GM19025 (cell line): ENCODE results near the gene BMP2.

Source experiments
- ATAC-seq: cut with Tn5 transposase; IDR thresholded peaks from one replicate; pipeline ENCODE4 v1.9.1; 2021; ENCODE audit warnings: mild to moderate bottlenecking, low read depth, moderate library complexity; ENCODE audit not compliant: unreplicated experiment

Gene BMP2

DNA sequence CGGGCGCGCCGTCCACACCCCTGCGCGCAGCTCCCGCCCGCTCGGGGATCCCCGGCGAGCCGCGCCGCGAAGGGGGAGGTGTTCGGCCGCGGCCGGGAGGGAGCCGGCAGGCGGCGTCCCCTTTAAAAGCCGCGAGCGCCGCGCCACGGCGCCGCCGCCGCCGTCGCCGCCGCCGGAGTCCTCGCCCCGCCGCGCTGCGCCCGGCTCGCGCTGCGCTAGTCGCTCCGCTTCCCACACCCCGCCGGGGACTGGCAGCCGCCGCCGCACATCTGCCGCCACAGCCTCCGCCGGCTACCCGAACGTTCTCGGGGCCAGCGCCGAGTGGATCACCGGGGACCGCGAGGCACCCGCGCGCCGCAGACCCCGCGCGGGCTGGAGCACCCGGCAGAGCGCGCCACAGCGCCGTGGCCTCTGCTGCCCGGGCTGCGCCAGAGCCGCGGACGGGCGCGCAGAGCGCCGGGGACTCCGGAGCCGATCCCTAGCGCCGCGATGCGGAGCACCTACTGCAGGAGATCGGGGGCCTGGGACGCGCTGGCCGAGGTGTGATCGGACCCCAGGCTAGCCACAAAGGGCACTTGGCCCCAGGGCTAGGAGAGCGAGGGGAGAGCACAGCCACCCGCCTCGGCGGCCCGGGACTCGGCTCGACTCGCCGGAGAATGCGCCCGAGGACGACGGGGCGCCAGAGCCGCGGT lies at the start of gene BMP2:
BMP2 (plus strand) TSS at position 151 of the 692 bp plus-strand sequence. CDS start 2,441 bp downstream, outside the sequence.
- peak; percentile 79 for ATAC-seq

GRCh38 chr20:6718662-6719368 lies 48.7 kb upstream of the BMP2 start:
- no peak for ATAC-seq

DNA sequence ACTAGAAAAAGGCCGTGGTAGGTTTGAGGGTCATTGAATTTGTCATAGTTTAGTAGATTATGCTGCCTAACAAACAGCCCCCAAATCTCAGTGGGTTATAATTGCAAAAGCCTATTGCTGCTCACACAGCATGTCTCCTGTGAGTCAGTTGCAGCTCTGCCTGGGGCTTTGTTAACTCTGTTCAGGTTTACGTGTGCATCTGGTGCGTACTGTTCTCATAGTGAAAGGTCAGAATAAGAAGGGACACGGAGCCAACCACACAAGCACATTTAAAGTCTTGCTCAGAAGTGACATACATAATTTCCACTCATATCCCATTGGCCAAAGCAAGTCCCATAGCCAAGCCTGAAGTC lies 48.1 kb upstream of the BMP2 start:
- ATAC-seq: no peak

GRCh38 chr20:6726761-6727160 lies 40.7 kb upstream of the BMP2 start:
- ATAC-seq: no peak

DNA sequence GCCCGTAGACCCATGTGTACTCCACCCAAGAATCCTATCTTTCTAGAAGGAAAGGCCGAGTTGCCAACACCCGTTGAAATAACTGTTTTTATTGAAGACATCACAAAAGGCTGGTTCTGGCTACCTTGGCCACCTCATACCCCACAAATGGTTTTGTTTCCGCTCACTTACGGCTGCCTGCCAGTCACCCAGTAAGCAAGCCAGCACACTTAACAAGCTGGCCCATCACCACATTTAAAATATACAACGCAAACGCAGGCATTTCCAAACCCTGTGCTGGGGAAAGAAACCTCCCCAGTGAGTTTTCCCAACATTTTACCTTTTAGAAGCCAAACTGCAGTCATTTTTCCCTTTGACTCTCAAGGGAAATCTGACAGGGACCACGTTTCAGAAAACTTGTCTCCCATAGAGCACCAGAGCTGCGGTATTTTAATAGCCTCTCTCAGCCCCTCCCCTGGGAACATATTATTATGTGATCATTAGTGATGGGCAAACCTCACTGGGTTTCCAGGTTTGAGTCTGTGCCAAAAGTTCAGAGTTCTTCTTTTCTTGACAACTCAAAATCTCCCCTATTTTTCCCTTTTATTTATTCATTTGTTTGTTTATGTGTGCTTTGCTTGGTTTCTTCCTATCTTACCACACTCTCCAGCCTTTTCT lies 36.7 kb upstream of the BMP2 start:
- no peak for ATAC-seq

- ATAC-seq: no peak
Observed at GRCh38 chr20:6732001-6732447, 35.5 kb upstream of the BMP2 start.

DNA sequence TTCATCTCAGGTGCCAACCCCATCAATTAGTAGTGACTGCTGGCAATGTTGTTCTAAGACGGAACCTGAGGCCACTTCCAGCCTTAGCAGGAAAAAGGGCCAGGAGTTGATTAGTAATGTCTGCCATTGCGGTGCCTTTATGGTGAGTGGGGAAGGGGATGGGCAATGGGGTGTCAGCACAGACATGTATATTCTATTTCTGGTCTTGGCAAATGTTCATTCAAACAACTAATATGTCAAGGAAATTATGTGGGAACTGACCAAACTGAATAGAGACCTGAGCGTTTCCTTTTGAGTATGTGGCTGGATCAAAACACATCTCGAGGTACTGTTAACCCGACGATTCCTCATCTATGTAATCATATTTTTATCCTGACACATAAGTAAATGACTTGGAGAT lies 34.6 kb upstream of the BMP2 start:
- ATAC-seq: no peak

DNA sequence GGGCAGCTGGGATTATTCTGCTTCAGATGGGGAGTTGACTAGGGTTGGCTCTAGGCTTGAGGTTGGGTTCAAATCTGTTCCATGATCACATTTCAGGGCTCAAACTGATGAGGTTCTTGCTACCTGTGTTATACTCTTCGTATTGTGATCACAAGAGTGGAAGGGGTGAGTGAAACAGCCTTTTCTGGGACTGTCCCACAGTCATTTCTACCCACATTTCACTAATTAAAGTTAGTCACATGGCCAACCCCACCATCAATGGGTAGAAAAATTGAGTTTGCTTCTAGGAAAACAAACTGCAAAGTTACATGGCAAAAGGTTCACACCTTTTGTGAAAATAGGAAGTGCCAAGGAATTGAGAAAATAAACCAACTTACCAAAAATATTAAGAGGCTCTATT lies 33.5 kb upstream of the BMP2 start:
- no peak for ATAC-seq

DNA sequence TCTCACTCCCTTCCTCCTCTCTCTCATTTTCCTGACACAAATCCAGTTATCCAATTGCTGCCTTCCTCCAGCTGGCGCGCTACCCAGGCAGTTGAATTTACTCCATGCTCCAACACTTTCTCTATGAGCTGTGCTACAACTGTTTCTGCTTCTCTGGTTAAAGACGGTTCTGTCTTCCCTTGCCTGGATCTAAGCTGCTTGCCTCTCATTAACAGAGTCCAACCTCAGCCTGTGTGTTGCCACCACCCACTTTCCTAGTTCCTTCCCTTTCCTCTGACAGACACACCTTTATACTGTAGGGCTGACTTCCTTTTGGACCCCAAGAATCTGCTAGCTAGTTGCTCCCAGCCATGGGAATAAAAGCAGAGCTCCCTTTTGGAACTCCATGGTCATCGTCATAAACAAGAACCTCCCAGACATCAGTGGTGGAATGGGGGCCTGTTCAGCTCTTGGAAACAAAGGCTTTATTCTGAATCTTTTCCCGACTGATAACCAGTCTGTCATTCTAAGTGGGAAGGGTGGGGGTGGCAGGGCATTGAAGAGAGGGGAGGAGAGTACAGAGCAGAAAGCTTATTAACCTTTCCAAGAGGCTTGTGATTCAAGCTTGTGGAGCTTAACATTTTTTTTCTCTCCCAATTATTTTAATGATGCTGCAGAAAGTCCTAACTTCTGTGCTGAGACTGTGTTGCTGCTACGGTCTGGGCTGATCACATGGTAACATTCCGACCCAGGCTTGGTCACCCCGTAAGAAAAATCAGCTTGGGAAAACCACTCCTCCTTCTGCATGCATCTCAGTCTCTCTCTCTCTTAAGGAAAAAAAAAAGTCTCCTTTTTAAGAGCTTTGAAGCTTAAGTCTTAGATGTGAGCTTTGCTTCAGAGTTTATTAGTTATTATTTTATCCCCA lies 31.3 kb upstream of the BMP2 start:
- ATAC-seq: no peak

DNA sequence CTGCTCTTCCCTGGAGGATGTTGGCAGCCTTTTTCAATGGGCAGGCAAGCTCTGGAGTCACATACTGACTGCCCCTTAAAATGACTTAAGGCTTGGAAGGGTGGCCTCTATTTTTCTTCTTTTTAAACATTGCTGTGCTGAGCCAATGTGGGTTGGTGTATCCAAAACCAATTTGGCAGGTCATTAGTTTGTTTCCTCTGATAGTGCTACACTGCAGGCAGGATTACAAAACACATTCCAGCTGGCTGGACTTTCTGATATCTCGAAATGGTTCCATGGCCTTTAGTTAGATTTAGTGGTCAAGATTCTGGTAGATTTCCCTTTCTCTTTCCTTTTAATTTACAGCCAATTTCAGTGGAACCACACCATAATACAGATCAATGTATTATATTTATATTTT lies 28.1 kb upstream of the BMP2 start:
- no peak for ATAC-seq

- peak; percentile 68 for ATAC-seq
Observed at GRCh38 chr20:6740096-6740495, 27.4 kb upstream of the BMP2 start.

GRCh38 chr20:6744180-6744579 lies 23.3 kb upstream of the BMP2 start:
- ATAC-seq: no peak

DNA sequence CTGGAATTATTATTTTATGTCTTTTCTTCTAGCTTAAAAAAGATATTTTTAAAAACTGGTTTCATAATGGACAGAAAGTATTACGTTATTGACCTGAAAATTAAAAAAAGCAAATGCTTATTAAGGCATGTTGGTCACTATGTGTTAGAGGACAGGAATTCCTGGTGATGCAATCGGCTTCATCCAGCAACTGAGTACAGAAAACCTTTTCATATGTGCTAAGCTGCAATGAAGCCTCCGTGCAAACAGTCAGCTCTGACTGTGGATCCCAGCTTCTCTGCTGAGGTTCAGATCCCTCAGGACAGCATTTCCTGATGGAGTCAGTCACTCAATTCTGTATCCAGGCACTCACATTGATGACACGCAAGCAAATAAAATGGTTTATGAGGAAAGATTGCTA lies 22.7 kb upstream of the BMP2 start:
- ATAC-seq: no peak

DNA sequence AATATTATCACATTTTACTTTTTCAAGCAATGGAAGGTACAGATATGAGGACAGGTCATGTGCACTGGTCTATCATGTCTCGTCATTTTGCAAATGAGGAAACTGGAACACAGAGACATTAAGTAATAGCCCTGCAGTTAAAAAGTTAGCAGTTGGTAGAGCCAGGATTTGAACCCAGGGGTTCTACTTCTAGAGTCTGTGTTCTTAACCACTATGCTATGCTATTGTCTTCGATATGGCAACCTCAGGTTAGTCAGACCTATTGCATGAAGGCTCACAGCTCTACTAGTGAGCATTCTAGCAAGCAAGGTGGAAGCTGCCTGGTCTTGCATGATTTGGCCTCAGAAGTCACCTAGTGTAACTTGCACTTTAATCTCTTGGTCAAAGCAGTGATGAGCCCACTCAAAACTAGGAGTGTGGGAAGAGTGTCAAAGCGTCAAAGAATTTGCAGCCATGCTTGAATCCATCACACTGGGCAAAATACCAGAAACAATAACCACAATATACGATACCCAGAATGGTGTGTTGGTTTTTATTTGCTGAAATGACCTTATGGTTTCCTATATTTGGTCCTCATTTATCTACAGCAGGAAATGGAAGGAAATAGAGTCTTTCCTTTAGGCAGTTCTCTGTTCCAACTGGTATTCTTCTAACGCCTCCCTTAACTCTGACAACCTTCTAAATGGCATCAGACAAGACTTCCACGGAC lies 20.4 kb upstream of the BMP2 start:
- no peak for ATAC-seq

DNA sequence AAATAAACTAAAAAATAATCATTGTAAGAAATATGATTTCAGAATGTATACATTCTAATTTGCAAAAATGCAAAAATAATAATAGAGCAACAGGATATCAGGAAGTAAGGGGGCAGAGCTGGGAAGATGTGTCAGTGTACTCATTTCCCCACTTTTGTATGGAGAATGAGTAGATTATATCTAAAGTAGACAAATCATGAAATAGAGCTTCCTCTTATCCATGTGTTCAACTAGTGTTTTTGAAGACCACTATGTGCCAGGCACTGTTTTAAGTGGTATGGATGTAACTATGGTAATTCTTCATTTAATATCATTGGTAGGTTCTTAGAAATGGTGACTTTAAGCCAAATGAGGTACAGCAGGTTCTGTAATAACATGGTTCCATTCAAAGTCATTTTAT lies 17.0 kb upstream of the BMP2 start:
- no peak for ATAC-seq

DNA sequence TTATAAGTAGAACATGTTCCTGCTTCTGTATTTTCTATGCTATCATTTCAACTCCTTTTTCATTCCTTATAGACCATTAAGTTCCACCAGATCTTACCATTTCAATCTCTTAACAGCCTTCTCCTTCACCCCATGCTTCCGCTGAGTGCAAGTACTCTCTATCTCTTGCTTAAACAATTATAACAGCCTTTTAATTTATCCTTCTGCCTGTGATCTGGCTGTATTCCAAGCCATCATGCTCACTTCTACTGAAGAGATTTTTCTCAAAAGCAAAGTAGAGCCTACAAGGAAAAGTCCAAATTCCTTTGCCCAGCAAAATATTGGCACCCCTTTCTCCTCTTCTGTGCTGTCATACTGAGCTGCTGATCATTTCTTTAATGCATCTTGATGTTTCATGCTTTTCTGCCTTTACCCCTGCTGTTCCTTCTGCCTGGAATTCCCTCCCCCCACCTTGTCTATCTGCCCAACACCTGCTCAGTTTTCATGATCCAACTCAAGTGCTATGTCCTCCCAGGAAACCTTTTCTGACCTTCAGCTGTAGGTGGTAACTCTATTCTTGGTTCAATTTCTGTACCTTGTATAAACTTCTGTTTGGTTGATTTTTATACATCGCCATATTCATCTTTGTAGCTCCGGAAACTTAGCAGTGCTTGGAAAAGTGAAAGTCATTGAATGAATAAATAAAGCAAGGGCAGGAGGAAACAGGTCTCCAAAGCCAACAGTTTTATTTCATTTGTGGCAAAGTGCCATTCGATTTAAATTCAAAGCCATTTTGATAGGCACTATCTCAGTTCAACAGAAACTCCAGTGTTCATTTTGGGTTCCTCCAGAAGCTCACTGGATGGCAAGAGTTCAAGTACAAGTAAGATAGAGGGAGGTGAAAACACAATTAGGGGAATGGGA lies 10.5 kb upstream of the BMP2 start:
- no peak for ATAC-seq

GRCh38 chr20:6764619-6765018 lies 2.9 kb upstream of the BMP2 start:
- no peak for ATAC-seq

DNA sequence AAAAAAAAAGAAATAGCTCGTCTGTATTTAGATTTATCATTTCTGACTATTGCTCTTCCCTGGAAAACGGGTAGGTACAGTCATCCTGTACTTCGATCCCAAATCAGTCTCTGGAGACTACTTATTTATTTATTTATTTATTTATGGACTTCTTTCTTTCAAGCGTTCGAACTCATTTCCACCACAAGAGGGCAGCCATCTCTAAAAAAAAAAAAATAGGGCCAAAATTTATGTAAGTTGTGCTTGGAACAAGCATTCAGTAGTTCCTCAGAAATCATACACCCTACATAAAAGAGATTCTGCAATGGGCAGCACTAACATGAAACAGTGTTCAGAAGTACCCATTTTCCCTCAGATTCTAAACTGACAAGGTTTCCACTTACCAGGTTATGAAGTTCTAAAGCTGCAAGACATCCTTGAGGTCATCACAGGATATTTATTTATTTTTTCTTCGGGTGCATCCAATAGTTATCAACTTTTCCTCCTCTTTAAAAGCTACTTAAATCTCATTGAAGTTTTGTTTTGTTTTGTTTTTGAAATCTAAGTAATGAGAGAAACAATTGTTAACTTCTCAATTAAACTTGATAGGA lies 1.9 kb upstream of the BMP2 start:
- ATAC-seq: no peak

DNA sequence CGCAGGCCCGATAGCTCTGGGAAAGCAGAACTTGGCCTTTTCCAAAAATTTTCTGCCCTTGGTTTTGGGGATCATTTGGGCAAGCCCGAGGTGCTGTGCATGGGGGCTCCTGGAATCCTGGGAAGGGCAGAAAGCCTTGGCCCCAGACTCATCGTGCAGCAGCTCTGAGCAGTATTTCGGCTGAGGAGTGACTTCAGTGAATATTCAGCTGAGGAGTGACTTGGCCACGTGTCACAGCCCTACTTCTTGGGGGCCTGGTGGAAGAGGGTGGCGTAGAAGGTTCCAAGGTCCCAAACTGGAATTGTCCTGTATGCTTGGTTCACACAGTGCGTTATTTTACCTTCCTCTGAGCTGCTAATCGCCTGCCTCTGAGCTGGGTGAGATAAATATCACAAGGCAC lies 1.1 kb upstream of the BMP2 start:
- no peak for ATAC-seq
